Measurements from ENCODE around the gene KIF25.

Gene KIF25

GRCh38 chr6:168071620-168072019, 74.1 kb downstream of the KIF25 start:
- H3K27me3 ChIP-seq (ENCODE audit: insufficient read depth, low read length, poor library complexity, severe bottlenecking) = no peaks in the 10 kb centered on the region

DNA sequence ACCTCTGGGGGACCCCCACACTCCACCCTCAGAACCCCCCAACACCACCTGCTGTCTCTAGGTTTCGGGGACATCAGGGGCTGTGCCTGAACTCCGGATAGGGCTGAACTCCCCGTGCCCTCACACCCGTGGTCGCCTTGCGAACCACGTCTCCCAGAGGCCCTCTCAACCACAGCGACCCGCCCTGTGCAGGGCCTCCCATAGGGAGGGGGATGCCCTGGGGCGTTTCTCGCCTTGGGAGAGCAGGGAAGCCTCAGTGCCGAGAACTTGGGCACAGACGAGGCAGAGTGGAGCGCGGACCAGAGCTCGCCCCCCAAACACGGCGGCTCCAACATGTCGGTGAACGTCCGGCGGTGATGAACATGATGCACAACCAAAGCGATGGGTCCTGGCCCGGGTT, 74.8 kb downstream of the KIF25 start:
- Histone ChIP-seq H3K79me2 (ENCODE audit: insufficient read depth, low read length) (no peaks in the 10 kb centered on the region), H3K9me3 (ENCODE audit: insufficient read depth, low read depth, low read length) (peaks cover 12% of the 10 kb centered on the region; the same call in 1 of the 2 replicates), H3K4me2 (ENCODE audit: low read depth, low read length, poor library complexity, severe bottlenecking) (no peak overlapping the region), H3F3A (ENCODE audit: low read depth) (no peaks in the 10 kb centered on the region), H4K20me1 (ENCODE audit: insufficient read depth, low read length, poor library complexity, severe bottlenecking) (no peaks in the 10 kb centered on the region), H3K9ac (ENCODE audit: low read depth, low read length, poor library complexity, severe bottlenecking) (no peak overlapping the region), H3K4me3 (ENCODE audit: low read length, poor library complexity, severe bottlenecking) (no peak overlapping the region), H3K4me1 (ENCODE audit: insufficient read depth, low read length, poor library complexity, severe bottlenecking) (no peaks in the 10 kb centered on the region), H3K9me2 (replicated peaks; ENCODE audit: low read depth, low read length) (no peaks in the 10 kb centered on the region), H3K36me3 (ENCODE audit: insufficient read depth, low read length) (no peaks in the 10 kb centered on the region), H3K27me3 (ENCODE audit: insufficient read depth, low read length, poor library complexity, severe bottlenecking) (no peaks in the 10 kb centered on the region), H2AFZ (ENCODE audit: low read length) (no peak overlapping the region)
- TF ChIP-seq, protein P1, sequence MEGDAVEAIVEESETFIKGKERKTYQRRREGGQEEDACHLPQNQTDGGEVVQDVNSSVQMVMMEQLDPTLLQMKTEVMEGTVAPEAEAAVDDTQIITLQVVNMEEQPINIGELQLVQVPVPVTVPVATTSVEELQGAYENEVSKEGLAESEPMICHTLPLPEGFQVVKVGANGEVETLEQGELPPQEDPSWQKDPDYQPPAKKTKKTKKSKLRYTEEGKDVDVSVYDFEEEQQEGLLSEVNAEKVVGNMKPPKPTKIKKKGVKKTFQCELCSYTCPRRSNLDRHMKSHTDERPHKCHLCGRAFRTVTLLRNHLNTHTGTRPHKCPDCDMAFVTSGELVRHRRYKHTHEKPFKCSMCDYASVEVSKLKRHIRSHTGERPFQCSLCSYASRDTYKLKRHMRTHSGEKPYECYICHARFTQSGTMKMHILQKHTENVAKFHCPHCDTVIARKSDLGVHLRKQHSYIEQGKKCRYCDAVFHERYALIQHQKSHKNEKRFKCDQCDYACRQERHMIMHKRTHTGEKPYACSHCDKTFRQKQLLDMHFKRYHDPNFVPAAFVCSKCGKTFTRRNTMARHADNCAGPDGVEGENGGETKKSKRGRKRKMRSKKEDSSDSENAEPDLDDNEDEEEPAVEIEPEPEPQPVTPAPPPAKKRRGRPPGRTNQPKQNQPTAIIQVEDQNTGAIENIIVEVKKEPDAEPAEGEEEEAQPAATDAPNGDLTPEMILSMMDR (conservative IDR thresholded peaks at IDR 0.05; ENCODE audit: low read length) = no peak
- no peak for TF ChIP-seq EZH2phosphoT487 (IDR thresholded peaks at IDR 0.05; ENCODE audit: borderline replicate concordance)

More at GRCh38 chr6:168071620-168072019, 74.1 kb downstream of the KIF25 start:
- TF ChIP-seq, protein P1 (conservative IDR thresholded peaks at IDR 0.05; ENCODE audit: low read length) = no peak
- TF ChIP-seq EZH2phosphoT487 (IDR thresholded peaks at IDR 0.05; ENCODE audit: borderline replicate concordance) = no peak
- no peaks in the 10 kb centered on the region for H3K36me3 ChIP-seq (ENCODE audit: insufficient read depth, low read length)
- H3K9ac ChIP-seq (ENCODE audit: low read depth, low read length, poor library complexity, severe bottlenecking) = no peak overlapping the region
- H4K20me1 ChIP-seq (ENCODE audit: insufficient read depth, low read length, poor library complexity, severe bottlenecking) = no peaks in the 10 kb centered on the region
- H3K4me3 ChIP-seq (ENCODE audit: low read length, poor library complexity, severe bottlenecking) = no peak overlapping the region
- H3F3A ChIP-seq (ENCODE audit: low read depth) = no peaks in the 10 kb centered on the region
- H3K9me2 ChIP-seq (replicated peaks; ENCODE audit: low read depth, low read length) = no peaks in the 10 kb centered on the region
- H3K4me1 ChIP-seq (ENCODE audit: insufficient read depth, low read length, poor library complexity, severe bottlenecking) = no peaks in the 10 kb centered on the region
- H3K4me2 ChIP-seq (ENCODE audit: low read depth, low read length, poor library complexity, severe bottlenecking) = no peak overlapping the region
- H3K79me2 ChIP-seq (ENCODE audit: insufficient read depth, low read length) = no peaks in the 10 kb centered on the region
- peaks cover 12% of the 10 kb centered on the region; the same call in 1 of the 2 replicates for H3K9me3 ChIP-seq (ENCODE audit: insufficient read depth, low read depth, low read length)
- no peak overlapping the region for H2AFZ ChIP-seq (ENCODE audit: low read length)

GRCh38 chr6:168072730-168073129, 75.3 kb downstream of the KIF25 start:
- Histone ChIP-seq H3K27me3 (ENCODE audit: insufficient read depth, low read length, poor library complexity, severe bottlenecking) (no peaks in the 10 kb centered on the region), H3K9me2 (replicated peaks; ENCODE audit: low read depth, low read length) (no peaks in the 10 kb centered on the region), H4K20me1 (ENCODE audit: insufficient read depth, low read length, poor library complexity, severe bottlenecking) (no peaks in the 10 kb centered on the region), H3K4me3 (ENCODE audit: low read length, poor library complexity, severe bottlenecking) (no peak overlapping the region), H3K36me3 (ENCODE audit: insufficient read depth, low read length) (no peaks in the 10 kb centered on the region), H3K9ac (ENCODE audit: low read depth, low read length, poor library complexity, severe bottlenecking) (no peak overlapping the region), H3K9me3 (ENCODE audit: insufficient read depth, low read depth, low read length) (peaks cover 12% of the 10 kb centered on the region; the same call in 1 of the 2 replicates), H3K79me2 (ENCODE audit: insufficient read depth, low read length) (no peaks in the 10 kb centered on the region), H2AFZ (ENCODE audit: low read length) (no peak overlapping the region), H3F3A (ENCODE audit: low read depth) (no peaks in the 10 kb centered on the region), H3K4me2 (ENCODE audit: low read depth, low read length, poor library complexity, severe bottlenecking) (no peak overlapping the region), H3K4me1 (ENCODE audit: insufficient read depth, low read length, poor library complexity, severe bottlenecking) (no peaks in the 10 kb centered on the region)
- TF ChIP-seq EZH2phosphoT487 (IDR thresholded peaks at IDR 0.05; ENCODE audit: borderline replicate concordance) = no peak
- TF ChIP-seq, protein P1 (conservative IDR thresholded peaks at IDR 0.05; ENCODE audit: low read length) = no peak

Measured in Loucy (cell line).